Measurements from ENCODE around the gene CST11.

Gene CST11

DNA sequence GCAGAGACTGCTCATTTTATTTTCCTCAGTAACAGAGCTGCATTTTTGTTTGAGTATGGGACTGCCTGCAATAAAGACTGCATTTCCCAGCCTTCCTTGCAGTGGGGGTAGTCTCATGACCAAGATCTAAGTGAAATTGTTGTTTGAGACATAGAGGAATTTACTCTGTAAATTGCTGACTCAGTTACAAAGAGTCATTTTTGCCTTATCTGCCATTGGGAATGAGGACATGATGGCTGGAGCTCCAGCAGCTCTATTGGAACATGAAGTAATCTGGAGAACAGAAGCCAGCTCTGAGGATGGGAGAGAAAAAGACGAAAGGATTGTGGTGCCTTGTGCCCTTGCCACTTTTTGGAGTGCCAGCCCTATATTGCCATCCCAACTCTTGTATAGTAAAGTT lies 2.1 kb upstream of the CST11 start:
- H3K9ac ChIP-seq: no peak overlapping the region
- H3K27me3 ChIP-seq (ENCODE audit: insufficient read depth, low read depth): no peaks in the 10 kb centered on the region
- H3K4me1 ChIP-seq (ENCODE audit: low read depth, poor library complexity, severe bottlenecking): no peaks in the 10 kb centered on the region
- H3K4me3 ChIP-seq (IDR thresholded peaks at IDR 0.05; ENCODE audit: insufficient read depth, low read depth, low read length): no peak overlapping the region
- no peaks in the 10 kb centered on the region for H4K20me1 ChIP-seq (ENCODE audit: insufficient read depth)
- no peaks in the 10 kb centered on the region for H3K36me3 ChIP-seq (ENCODE audit: insufficient read depth)
- H2AFZ ChIP-seq (ENCODE audit: low read depth): no peak overlapping the region
- TF ChIP-seq, protein P1, sequence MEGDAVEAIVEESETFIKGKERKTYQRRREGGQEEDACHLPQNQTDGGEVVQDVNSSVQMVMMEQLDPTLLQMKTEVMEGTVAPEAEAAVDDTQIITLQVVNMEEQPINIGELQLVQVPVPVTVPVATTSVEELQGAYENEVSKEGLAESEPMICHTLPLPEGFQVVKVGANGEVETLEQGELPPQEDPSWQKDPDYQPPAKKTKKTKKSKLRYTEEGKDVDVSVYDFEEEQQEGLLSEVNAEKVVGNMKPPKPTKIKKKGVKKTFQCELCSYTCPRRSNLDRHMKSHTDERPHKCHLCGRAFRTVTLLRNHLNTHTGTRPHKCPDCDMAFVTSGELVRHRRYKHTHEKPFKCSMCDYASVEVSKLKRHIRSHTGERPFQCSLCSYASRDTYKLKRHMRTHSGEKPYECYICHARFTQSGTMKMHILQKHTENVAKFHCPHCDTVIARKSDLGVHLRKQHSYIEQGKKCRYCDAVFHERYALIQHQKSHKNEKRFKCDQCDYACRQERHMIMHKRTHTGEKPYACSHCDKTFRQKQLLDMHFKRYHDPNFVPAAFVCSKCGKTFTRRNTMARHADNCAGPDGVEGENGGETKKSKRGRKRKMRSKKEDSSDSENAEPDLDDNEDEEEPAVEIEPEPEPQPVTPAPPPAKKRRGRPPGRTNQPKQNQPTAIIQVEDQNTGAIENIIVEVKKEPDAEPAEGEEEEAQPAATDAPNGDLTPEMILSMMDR (conservative IDR thresholded peaks at IDR 0.05; ENCODE audit: low read depth, low read length): no peak
- no peaks in the 10 kb centered on the region for H3K79me2 ChIP-seq (ENCODE audit: insufficient read depth, low read depth)
- H3K4me2 ChIP-seq: no peak overlapping the region
- no peak overlapping the region for H3K27ac ChIP-seq

DNA sequence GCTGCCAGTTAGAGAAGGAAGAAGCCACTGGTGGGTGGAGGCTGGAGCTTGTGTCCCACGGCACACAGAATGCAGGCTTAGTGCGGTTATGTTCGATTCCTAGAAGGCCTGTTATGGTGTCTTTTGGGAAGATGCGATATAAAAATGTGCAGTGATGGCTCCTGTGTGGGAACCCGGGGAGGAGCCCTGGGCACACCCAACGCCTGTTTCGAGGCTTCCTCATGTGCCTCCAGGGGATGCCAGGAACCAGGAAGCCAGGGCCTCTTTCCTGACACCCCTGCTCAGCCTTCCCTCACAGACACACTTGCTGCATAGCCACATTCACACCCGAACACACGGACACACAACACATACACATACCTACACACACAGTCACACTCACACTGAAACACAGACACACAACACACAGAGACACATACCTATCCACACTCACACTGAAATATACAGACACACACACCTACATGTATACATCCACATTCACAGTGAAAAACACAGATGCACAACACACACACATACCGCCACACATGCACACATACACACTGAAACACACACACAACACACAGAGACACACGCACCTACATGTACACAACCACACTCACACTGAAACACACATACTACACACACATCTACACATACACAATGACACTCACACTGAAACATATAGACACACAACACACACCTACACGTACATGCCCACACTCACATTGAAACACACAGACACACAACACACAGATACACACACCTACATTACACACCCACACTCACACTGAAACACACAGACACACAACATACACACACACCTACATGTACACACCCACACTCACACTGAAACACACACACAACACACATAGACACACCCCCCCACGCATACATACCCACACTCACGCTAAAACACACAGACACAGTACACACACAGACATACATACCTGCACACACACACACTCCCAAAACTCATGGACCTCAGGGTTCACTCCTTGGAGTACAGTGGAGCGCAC lies 1.2 kb upstream of the CST11 start:
- H2AFZ ChIP-seq (ENCODE audit: low read depth): no peak overlapping the region
- TF ChIP-seq, protein P1 (conservative IDR thresholded peaks at IDR 0.05; ENCODE audit: low read depth, low read length): no peak
- no peak overlapping the region for H3K4me3 ChIP-seq (IDR thresholded peaks at IDR 0.05; ENCODE audit: insufficient read depth, low read depth, low read length)
- no peaks in the 10 kb centered on the region for H3K27me3 ChIP-seq (ENCODE audit: insufficient read depth, low read depth)
- no peaks in the 10 kb centered on the region for H3K4me1 ChIP-seq (ENCODE audit: low read depth, poor library complexity, severe bottlenecking)
- H3K79me2 ChIP-seq (ENCODE audit: insufficient read depth, low read depth): no peaks in the 10 kb centered on the region
- H4K20me1 ChIP-seq (ENCODE audit: insufficient read depth): no peaks in the 10 kb centered on the region
- no peak overlapping the region for H3K4me2 ChIP-seq
- H3K36me3 ChIP-seq (ENCODE audit: insufficient read depth): no peaks in the 10 kb centered on the region
- no peak overlapping the region for H3K27ac ChIP-seq
- no peak overlapping the region for H3K9ac ChIP-seq

DNA sequence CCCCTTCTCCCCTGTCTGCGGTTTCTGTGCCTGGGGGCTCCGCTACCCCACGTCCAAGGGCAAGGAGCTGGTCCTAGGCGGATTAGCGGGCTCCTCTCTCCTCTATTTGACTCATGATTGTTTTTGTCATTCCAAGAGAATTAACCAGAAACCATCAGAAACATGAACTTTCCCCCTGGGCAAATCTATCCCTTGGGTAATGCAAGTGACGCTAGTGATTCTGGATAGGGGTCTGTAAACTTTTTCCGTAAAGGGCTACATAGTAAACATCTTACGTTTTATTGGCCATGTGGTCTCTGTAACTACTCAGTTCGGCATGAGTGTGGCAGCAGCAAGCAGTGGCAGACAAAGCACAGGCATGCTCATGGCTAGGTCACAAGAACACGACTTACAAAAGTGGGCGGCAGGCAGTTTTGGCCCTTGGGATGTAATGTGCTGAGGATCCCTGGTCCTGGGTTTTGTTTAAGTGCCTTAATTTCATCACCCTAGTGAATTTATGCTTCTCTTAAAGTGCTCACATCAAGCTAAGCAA lies 654 bp downstream of the CST11 start:
- no peak overlapping the region for H3K4me2 ChIP-seq

DNA sequence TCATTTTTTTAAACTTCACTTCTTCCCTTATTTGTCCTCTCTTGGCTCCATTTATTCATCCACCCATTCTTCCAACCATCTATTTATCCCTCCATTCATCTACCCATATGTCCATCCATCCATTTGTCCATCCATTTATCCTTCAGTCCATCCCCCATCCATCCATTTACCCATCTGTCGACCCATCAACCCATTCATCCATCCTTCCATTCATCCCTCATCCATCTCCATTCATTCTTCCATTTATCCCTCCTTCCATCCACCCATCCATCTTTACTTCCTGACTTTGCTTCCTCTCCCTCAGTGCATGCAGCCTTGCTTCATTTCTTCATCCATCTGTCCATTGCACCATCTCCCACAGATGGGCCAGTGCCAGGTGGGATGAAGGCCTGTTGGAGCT lies 1.8 kb downstream of the CST11 start:
- Histone ChIP-seq H3K27me3 (ENCODE audit: insufficient read depth, low read depth) (no peaks in the 10 kb centered on the region), H3K9ac (no peak overlapping the region), H3K4me1 (ENCODE audit: low read depth, poor library complexity, severe bottlenecking) (no peaks in the 10 kb centered on the region), H3K36me3 (ENCODE audit: insufficient read depth) (no peaks in the 10 kb centered on the region), H3K4me3 (IDR thresholded peaks at IDR 0.05; ENCODE audit: insufficient read depth, low read depth, low read length) (no peak overlapping the region), H3K79me2 (ENCODE audit: insufficient read depth, low read depth) (no peaks in the 10 kb centered on the region), H4K20me1 (ENCODE audit: insufficient read depth) (no peaks in the 10 kb centered on the region), H2AFZ (ENCODE audit: low read depth) (no peak overlapping the region), H3K4me2 (no peak overlapping the region), H3K27ac (no peak overlapping the region)
- TF ChIP-seq, protein P1 (conservative IDR thresholded peaks at IDR 0.05; ENCODE audit: low read depth, low read length): no peak

More for the DNA sequence above, 654 bp downstream of the CST11 start:
- Histone ChIP-seq H2AFZ (ENCODE audit: low read depth) (no peak overlapping the region), H4K20me1 (ENCODE audit: insufficient read depth) (no peaks in the 10 kb centered on the region), H3K27me3 (ENCODE audit: insufficient read depth, low read depth) (no peaks in the 10 kb centered on the region), H3K36me3 (ENCODE audit: insufficient read depth) (no peaks in the 10 kb centered on the region), H3K27ac (no peak overlapping the region), H3K9ac (no peak overlapping the region), H3K79me2 (ENCODE audit: insufficient read depth, low read depth) (no peaks in the 10 kb centered on the region), H3K4me3 (IDR thresholded peaks at IDR 0.05; ENCODE audit: insufficient read depth, low read depth, low read length) (no peak overlapping the region), H3K4me1 (ENCODE audit: low read depth, poor library complexity, severe bottlenecking) (no peaks in the 10 kb centered on the region)
- TF ChIP-seq, protein P1 (conservative IDR thresholded peaks at IDR 0.05; ENCODE audit: low read depth, low read length): no peak
